Uterus (tissue), 2 donors: ENCODE data around the gene EFCC1.

ENCODE experiments used
- CTCF ChIP-seq, 4 experiments: fragments of 200-600 bp in 2 of 4; fragments of 450-650 bp in 2 of 4; sonication (generic) in 2 of 4; IDR thresholded peaks; one replicate each; pipeline ENCODE4 v1.5.1; 2016 to 2019; ENCODE audit warnings: antibody characterized with exemption in 4 of 4, mild to moderate bottlenecking in 2 of 4, moderate library complexity in 1 of 4
- POLR2A ChIP-seq, 2 donors: fragments of 450-650 bp; IDR thresholded peaks; one replicate each; pipeline ENCODE4 v1.6.1; 2016; ENCODE audit warnings: antibody characterized with exemption in 2 of 2, mild to moderate bottlenecking in 1 of 2, moderate library complexity in 1 of 2

- TF ChIP-seq POLR2A (IDR thresholded peaks at IDR 0.05), result no peak
- no peak for TF ChIP-seq CTCF (IDR thresholded peaks at IDR 0.05)
Observed at GRCh38 chr3:128975276-128975675, 25.8 kb upstream of the EFCC1 start.
